ENCODE results near the gene PRPF8. TPM values are rescaled to one million over a fixed set of nuclear protein-coding genes. Genes with fewer than 3 reads are reported as not detected.

PRPF8 gene
- total RNA-seq, result 367 and 378 TPM in 2 replicates
- long read RNA-seq, partial matches to known transcripts, result 204 of 215 reads
- long read RNA-seq, other reads (novel, unspliced or antisense), result 11 of 215 reads

DNA sequence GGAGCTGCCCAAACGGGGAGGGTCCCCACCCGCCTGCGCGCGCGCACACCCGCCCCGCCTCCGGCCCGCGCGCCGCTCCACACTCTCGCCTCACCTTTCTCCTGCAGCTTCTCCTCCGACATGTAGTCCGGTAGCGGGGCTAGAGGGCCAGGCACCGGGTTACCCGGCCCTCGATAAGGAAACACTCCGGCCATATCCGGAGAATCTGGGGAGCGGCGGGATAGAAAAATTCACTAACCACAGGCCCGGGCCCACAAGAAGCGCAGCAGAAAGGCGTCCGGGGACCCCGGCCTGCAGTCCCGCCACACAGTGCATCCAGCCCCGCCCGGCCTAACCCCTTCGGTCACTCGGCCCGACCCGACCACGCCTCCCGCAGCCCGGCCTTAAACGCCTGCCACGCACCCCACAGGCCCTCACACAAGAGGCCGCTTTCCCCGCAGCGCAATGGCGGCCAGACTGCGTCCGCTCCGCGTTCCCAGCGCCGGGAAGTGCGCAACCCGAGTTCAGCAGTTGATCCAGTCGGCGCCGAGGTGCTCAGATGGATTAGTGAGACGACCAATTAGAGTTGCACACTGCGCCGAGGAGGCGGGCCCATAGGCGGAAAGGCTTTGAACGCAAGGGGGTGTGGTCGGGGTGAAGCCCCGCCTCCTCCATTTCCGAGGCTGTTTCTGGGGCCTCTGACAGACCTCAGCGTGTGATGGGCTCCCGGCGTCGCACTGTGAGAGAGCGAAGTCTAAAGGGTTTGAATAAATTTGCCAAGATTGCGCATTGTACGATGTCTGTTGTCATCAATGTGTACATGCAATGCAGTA is at the start of gene PRPF8:
TSS of gene PRPF8 (minus strand) at position 490 of the 812 bp plus-strand sequence. CDS start at position 194, 296 bp downstream.
- TF ChIP-seq, protein P1, sequence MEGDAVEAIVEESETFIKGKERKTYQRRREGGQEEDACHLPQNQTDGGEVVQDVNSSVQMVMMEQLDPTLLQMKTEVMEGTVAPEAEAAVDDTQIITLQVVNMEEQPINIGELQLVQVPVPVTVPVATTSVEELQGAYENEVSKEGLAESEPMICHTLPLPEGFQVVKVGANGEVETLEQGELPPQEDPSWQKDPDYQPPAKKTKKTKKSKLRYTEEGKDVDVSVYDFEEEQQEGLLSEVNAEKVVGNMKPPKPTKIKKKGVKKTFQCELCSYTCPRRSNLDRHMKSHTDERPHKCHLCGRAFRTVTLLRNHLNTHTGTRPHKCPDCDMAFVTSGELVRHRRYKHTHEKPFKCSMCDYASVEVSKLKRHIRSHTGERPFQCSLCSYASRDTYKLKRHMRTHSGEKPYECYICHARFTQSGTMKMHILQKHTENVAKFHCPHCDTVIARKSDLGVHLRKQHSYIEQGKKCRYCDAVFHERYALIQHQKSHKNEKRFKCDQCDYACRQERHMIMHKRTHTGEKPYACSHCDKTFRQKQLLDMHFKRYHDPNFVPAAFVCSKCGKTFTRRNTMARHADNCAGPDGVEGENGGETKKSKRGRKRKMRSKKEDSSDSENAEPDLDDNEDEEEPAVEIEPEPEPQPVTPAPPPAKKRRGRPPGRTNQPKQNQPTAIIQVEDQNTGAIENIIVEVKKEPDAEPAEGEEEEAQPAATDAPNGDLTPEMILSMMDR (IDR thresholded peaks at IDR 0.05; ENCODE audit: unreplicated experiment), result no peak
- Mint-ChIP-seq H3K36me3 (ENCODE audit: insufficient read depth) (peaks cover 28% of the 10 kb centered on the region), H3K4me3 (ENCODE audit: low read depth) (peak within 1 kb of the TSS; percentile 97), H3K27me3 (no peaks in the 10 kb centered on the region), H3K9me3 (ENCODE audit: low read depth) (no peaks in the 10 kb centered on the region), H3K4me1 (ENCODE audit: low read depth) (peaks cover 20% of the 10 kb centered on the region), H3K27ac (peak within 1 kb of the TSS; percentile 99)
- DNase-seq (ENCODE audit: low spot score, unreplicated experiment), result peak; percentile 97

DNA sequence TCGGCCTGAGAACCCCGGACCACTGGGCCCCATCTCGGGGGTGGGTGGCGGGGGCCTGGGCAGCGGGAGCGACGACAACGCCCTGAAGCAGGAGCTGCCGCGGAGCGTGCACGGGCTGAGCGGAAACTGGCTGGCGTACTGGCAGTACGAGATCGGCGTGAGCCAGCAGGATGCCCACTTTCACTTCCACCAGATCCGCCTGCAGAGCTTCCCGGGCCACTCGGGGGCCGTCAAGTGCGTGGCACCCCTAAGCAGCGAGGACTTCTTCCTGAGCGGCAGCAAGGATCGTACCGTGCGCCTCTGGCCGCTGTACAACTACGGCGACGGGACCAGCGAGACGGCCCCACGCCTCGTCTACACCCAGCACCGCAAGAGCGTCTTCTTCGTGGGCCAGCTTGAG is 49.1 kb upstream of the PRPF8 start:
- H3K36me3 Mint-ChIP-seq (ENCODE audit: insufficient read depth), result peaks cover 4% of the 10 kb centered on the region
- H3K4me1 Mint-ChIP-seq (ENCODE audit: low read depth), result peaks cover 25% of the 10 kb centered on the region
- TF ChIP-seq, protein P1 (IDR thresholded peaks at IDR 0.05; ENCODE audit: unreplicated experiment), result no peak
- no peak overlapping the region for H3K4me3 Mint-ChIP-seq (ENCODE audit: low read depth)
- H3K27ac Mint-ChIP-seq, result no peak overlapping the region
- no peak for DNase-seq (ENCODE audit: low spot score, unreplicated experiment)
- H3K9me3 Mint-ChIP-seq (ENCODE audit: low read depth), result no peaks in the 10 kb centered on the region
- no peaks in the 10 kb centered on the region for H3K27me3 Mint-ChIP-seq

DNA sequence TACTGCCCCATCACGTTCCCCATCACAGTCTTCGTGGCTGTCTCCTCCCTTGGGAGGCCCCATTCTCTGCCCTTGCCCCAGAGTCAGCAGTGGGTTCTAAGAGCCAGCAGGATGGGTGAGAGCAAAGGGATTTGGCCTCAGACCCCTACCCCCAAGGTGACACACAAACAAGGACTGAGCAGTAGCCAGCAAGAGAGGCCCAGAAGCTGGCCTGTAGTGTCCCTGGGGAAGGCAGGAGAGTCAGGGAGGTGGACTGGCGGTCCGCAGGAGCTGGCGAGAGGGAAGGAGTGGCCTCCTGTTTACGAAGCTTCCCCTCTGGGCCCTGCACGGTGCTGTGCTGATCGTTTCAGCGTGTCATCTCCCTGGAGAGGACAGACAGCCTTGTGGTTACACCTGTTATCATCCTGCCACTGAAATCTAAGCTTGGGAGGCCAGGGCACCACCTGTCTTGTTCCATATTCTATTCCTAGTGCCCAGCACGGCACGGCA is 48.2 kb upstream of the PRPF8 start:
- Mint-ChIP-seq H3K4me1 (ENCODE audit: low read depth) (peaks cover 22% of the 10 kb centered on the region), H3K27me3 (no peaks in the 10 kb centered on the region), H3K36me3 (ENCODE audit: insufficient read depth) (peaks cover 4% of the 10 kb centered on the region), H3K9me3 (ENCODE audit: low read depth) (no peaks in the 10 kb centered on the region), H3K4me3 (ENCODE audit: low read depth) (no peak overlapping the region), H3K27ac (no peak overlapping the region)
- DNase-seq (ENCODE audit: low spot score, unreplicated experiment), result no peak
- TF ChIP-seq, protein P1 (IDR thresholded peaks at IDR 0.05; ENCODE audit: unreplicated experiment), result no peak

DNA sequence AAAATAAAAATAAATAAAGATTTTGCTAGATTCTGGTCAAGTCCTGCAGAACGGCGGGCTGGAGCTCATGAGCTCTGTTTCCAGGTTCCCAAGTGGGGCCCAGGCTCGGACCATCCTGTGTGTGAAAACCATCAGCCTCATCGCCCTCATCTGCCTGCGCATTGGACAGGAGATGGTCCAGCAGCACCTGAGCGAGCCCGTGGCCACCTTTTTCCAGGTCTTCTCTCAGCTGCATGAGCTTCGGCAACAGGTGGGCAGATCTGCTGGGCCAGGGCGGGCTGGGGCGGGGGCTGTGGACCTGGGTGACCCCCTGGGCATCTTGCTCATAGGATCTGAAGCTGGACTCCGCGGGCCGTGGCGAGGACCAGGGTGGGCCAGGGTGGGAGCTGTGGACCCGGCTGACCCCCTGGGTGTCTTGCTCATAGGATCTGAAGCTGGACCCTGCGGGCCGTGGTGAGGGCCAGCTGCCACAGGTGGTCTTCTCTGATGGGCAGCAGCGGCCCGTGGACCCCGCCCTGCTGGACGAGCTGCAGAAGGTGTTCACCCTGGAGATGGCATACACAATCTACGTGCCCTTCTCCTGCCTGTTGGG is 47.7 kb upstream of the PRPF8 start:
- Mint-ChIP-seq H3K27me3 (no peaks in the 10 kb centered on the region), H3K36me3 (ENCODE audit: insufficient read depth) (peaks cover 4% of the 10 kb centered on the region), H3K9me3 (ENCODE audit: low read depth) (no peaks in the 10 kb centered on the region), H3K4me1 (ENCODE audit: low read depth) (peaks cover 18% of the 10 kb centered on the region), H3K27ac (no peak overlapping the region), H3K4me3 (ENCODE audit: low read depth) (no peak overlapping the region)
- TF ChIP-seq, protein P1 (IDR thresholded peaks at IDR 0.05; ENCODE audit: unreplicated experiment), result no peak
- DNase-seq (ENCODE audit: low spot score, unreplicated experiment), result no peak

DNA sequence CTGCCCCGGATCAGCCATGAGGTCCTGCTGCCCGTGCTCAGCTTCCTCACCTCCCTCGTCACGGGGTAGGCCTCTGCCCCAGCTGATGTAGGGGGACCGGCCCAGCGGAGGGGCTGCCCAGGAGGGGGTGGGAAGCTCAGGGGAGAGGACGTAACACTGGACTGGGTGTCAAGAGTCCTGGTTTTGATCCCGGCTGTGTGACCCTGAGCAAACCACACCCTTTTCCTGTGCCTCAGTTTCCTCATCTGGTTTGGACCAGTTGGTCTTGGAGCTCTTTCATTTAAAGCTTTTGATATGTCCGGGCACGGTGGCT is 46.5 kb upstream of the PRPF8 start:
- TF ChIP-seq, protein P1 (IDR thresholded peaks at IDR 0.05; ENCODE audit: unreplicated experiment), result no peak
- Mint-ChIP-seq H3K4me3 (ENCODE audit: low read depth) (no peak overlapping the region), H3K9me3 (ENCODE audit: low read depth) (no peaks in the 10 kb centered on the region), H3K27me3 (no peaks in the 10 kb centered on the region), H3K4me1 (ENCODE audit: low read depth) (peaks cover 6% of the 10 kb centered on the region), H3K36me3 (ENCODE audit: insufficient read depth) (peaks cover 3% of the 10 kb centered on the region), H3K27ac (no peak overlapping the region)
- DNase-seq (ENCODE audit: low spot score, unreplicated experiment), result no peak

All from progenitor cell of endocrine pancreas (in vitro differentiated cells).